Endometrium (tissue), 2 donors: ENCODE measurements around the gene DUOXA2.
"Not testable (repeated sequence)": the region's sequence is repeated elsewhere in the genome, so short reads cannot be mapped to it uniquely, and the experiment has no call there.

ENCODE experiments used
- FAIRE-seq: peaks from 2 replicates; lab custom pipeline; 2012; peaks lifted over from hg19 to GRCh38; lab: Jason Lieb, UNC
- donor health status: control.
- donor health status: control.

The DUOXA2 gene

GRCh38 chr15:45095661-45096060 lies 18.5 kb upstream of the DUOXA2 start:
- FAIRE-seq: no peak

GRCh38 chr15:45097466-45097865 lies 16.7 kb upstream of the DUOXA2 start:
- no peak for FAIRE-seq

GRCh38 chr15:45099549-45100165 lies 14.5 kb upstream of the DUOXA2 start:
- FAIRE-seq: no peak

- FAIRE-seq: no peak
Observed at GRCh38 chr15:45100884-45101625, 13.1 kb upstream of the DUOXA2 start.

GRCh38 chr15:45101749-45102148 lies 12.4 kb upstream of the DUOXA2 start:
- no peak for FAIRE-seq

- FAIRE-seq: no peak
Observed at GRCh38 chr15:45102226-45102625, 11.9 kb upstream of the DUOXA2 start.

- FAIRE-seq: not testable (repeated sequence)
Observed at GRCh38 chr15:45104170-45104569, 10.0 kb upstream of the DUOXA2 start.

- no peak for FAIRE-seq
Observed at GRCh38 chr15:45105586-45105985, 8.5 kb upstream of the DUOXA2 start.

- no peak for FAIRE-seq
Observed at GRCh38 chr15:45106002-45106790, 7.9 kb upstream of the DUOXA2 start.

GRCh38 chr15:45107941-45108630 lies 6.0 kb upstream of the DUOXA2 start:
- FAIRE-seq: no peak

GRCh38 chr15:45110256-45110820 lies 3.8 kb upstream of the DUOXA2 start:
- FAIRE-seq: no peak

GRCh38 chr15:45111390-45112142 lies 2.6 kb upstream of the DUOXA2 start:
- FAIRE-seq: no peak

GRCh38 chr15:45112143-45112590 lies 2.0 kb upstream of the DUOXA2 start:
- FAIRE-seq: no peak

GRCh38 chr15:45112591-45113379 lies 1.3 kb upstream of the DUOXA2 start:
- FAIRE-seq: no peak

GRCh38 chr15:45113380-45113990 lies 641 bp upstream of the DUOXA2 start:
- FAIRE-seq: no peak

- FAIRE-seq: no peak
Observed at GRCh38 chr15:45114751-45115085, 592 bp downstream of the DUOXA2 start.

- FAIRE-seq: no peak
Observed at GRCh38 chr15:45115312-45115820, 1.2 kb downstream of the DUOXA2 start.

- FAIRE-seq: no peak
Observed at GRCh38 chr15:45116006-45116481, 1.9 kb downstream of the DUOXA2 start.

GRCh38 chr15:45116482-45117307 lies 2.6 kb downstream of the DUOXA2 start:
- no peak for FAIRE-seq
